ENCODE measurements around the gene NTM.

The NTM gene

GRCh38 chr11:131943295-131943694, 572.9 kb downstream of the NTM start:
- no peak for DNase-seq (ENCODE audit: insufficient read length, low spot score)
- FAIRE-seq, result no peak

DNA sequence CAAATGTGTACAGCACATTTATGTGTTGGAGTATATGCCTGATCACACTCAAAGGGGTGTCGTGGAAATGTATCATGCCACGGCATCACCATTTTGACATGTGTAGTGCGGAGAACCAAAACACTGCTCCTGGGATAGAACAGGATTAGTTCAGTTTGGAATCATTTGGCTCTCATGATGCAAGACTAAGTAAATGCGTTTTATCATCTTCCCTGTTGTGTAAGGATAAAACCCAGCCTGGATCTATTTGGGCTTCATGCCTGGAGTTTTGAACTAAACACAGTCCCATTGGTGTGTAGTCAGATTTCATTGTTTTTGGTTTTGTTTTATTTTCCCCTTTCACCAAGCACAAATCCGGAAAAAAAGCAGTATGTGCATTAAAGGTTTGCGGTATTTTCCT, 574.3 kb downstream of the NTM start:
- no peak for TF ChIP-seq POU2F2 (IDR thresholded peaks at IDR 0.05; ENCODE audit: low read depth, low read length)
- TF ChIP-seq POLR2A (IDR thresholded peaks at IDR 0.05; ENCODE audit: low read depth, low read length), result no peak
- DNase-seq (ENCODE audit: insufficient read length, low spot score) (no peak), FAIRE-seq (no peak)

More at GRCh38 chr11:131943295-131943694, 572.9 kb downstream of the NTM start:
- TF ChIP-seq POLR2A (IDR thresholded peaks at IDR 0.05; ENCODE audit: low read depth, low read length), result no peak
- TF ChIP-seq PAX5 (IDR thresholded peaks at IDR 0.05; ENCODE audit: insufficient read depth, low read length, severe bottlenecking), result no peak
- TF ChIP-seq SPI1 (IDR thresholded peaks at IDR 0.05; ENCODE audit: low read depth, low read length), result no peak
- TF ChIP-seq TAF1 (IDR thresholded peaks at IDR 0.05; ENCODE audit: low read depth, low read length), result no peak
- TF ChIP-seq POLR2AphosphoS5 (IDR thresholded peaks at IDR 0.05; ENCODE audit: low read depth, low read length), result no peak
- no peak for TF ChIP-seq POU2F2 (IDR thresholded peaks at IDR 0.05; ENCODE audit: low read depth, low read length)

GRCh38 chr11:131945706-131946105, 575.3 kb downstream of the NTM start:
- FAIRE-seq (no peak), DNase-seq (ENCODE audit: insufficient read length, low spot score) (no peak)
- TF ChIP-seq SPI1 (IDR thresholded peaks at IDR 0.05; ENCODE audit: low read depth, low read length), result no peak
- TF ChIP-seq TAF1 (IDR thresholded peaks at IDR 0.05; ENCODE audit: low read depth, low read length), result no peak
- no peak for TF ChIP-seq POLR2A (IDR thresholded peaks at IDR 0.05; ENCODE audit: low read depth, low read length)
- no peak for TF ChIP-seq POLR2AphosphoS5 (IDR thresholded peaks at IDR 0.05; ENCODE audit: low read depth, low read length)
- TF ChIP-seq PAX5 (IDR thresholded peaks at IDR 0.05; ENCODE audit: insufficient read depth, low read length, severe bottlenecking), result no peak
- no peak for TF ChIP-seq POU2F2 (IDR thresholded peaks at IDR 0.05; ENCODE audit: low read depth, low read length)

DNA sequence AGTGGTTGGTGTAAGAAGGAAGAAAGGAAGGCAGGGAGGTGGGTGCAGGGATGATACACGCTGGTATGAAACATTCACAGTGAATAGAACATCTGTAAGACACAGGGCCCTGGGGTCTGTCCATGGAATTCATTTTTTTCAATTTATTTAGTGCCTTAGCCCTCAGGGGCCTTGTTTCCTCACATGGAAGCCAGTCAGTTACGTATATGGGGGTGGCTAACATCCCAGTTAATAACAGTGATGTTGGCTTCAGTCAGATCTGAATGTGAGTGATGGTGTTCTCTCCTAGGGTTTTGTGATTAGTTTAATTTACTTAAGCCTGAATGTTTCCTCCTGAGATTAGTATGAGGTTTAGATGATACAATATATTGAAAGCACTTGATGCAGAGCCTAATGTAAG, 577.1 kb downstream of the NTM start:
- TF ChIP-seq POU2F2 (IDR thresholded peaks at IDR 0.05; ENCODE audit: low read depth, low read length) (no peak), POLR2A (IDR thresholded peaks at IDR 0.05; ENCODE audit: low read depth, low read length) (no peak), PAX5 (IDR thresholded peaks at IDR 0.05; ENCODE audit: insufficient read depth, low read length, severe bottlenecking) (no peak), SPI1 (IDR thresholded peaks at IDR 0.05; ENCODE audit: low read depth, low read length) (no peak), POLR2AphosphoS5 (IDR thresholded peaks at IDR 0.05; ENCODE audit: low read depth, low read length) (no peak), TAF1 (IDR thresholded peaks at IDR 0.05; ENCODE audit: low read depth, low read length) (no peak)
- FAIRE-seq (no peak), DNase-seq (ENCODE audit: insufficient read length, low spot score) (no peak)

GRCh38 chr11:131951121-131951520, 580.7 kb downstream of the NTM start:
- FAIRE-seq, result no peak
- no peak for DNase-seq (ENCODE audit: insufficient read length, low spot score)
- TF ChIP-seq TAF1 (IDR thresholded peaks at IDR 0.05; ENCODE audit: low read depth, low read length) (no peak), SPI1 (IDR thresholded peaks at IDR 0.05; ENCODE audit: low read depth, low read length) (no peak), POU2F2 (IDR thresholded peaks at IDR 0.05; ENCODE audit: low read depth, low read length) (no peak)

- TF ChIP-seq POLR2AphosphoS5 (IDR thresholded peaks at IDR 0.05; ENCODE audit: low read depth, low read length) (no peak), TAF1 (IDR thresholded peaks at IDR 0.05; ENCODE audit: low read depth, low read length) (no peak), POLR2A (IDR thresholded peaks at IDR 0.05; ENCODE audit: low read depth, low read length) (no peak), POU2F2 (IDR thresholded peaks at IDR 0.05; ENCODE audit: low read depth, low read length) (no peak), PAX5 (IDR thresholded peaks at IDR 0.05; ENCODE audit: insufficient read depth, low read length, severe bottlenecking) (no peak), SPI1 (IDR thresholded peaks at IDR 0.05; ENCODE audit: low read depth, low read length) (no peak)
- DNase-seq (ENCODE audit: insufficient read length, low spot score) (no peak), FAIRE-seq (no peak)
These were observed 583.7 kb downstream of the NTM start for GRCh38 chr11:131954146-131954545.

- no peak for FAIRE-seq
- no peak for DNase-seq (ENCODE audit: insufficient read length, low spot score)
- TF ChIP-seq POLR2A (IDR thresholded peaks at IDR 0.05; ENCODE audit: low read depth, low read length), result no peak
- no peak for TF ChIP-seq POU2F2 (IDR thresholded peaks at IDR 0.05; ENCODE audit: low read depth, low read length)
- no peak for TF ChIP-seq PAX5 (IDR thresholded peaks at IDR 0.05; ENCODE audit: insufficient read depth, low read length, severe bottlenecking)
- no peak for TF ChIP-seq TAF1 (IDR thresholded peaks at IDR 0.05; ENCODE audit: low read depth, low read length)
These were observed 585.5 kb downstream of the NTM start for GRCh38 chr11:131955904-131956303.

GRCh38 chr11:131957201-131957600, 586.8 kb downstream of the NTM start:
- DNase-seq (ENCODE audit: insufficient read length, low spot score), result no peak
- TF ChIP-seq POLR2AphosphoS5 (IDR thresholded peaks at IDR 0.05; ENCODE audit: low read depth, low read length), result no peak
- TF ChIP-seq TAF1 (IDR thresholded peaks at IDR 0.05; ENCODE audit: low read depth, low read length), result no peak
- no peak for TF ChIP-seq POLR2A (IDR thresholded peaks at IDR 0.05; ENCODE audit: low read depth, low read length)
- no peak for TF ChIP-seq SPI1 (IDR thresholded peaks at IDR 0.05; ENCODE audit: low read depth, low read length)
- no peak for TF ChIP-seq POU2F2 (IDR thresholded peaks at IDR 0.05; ENCODE audit: low read depth, low read length)
- no peak for TF ChIP-seq PAX5 (IDR thresholded peaks at IDR 0.05; ENCODE audit: insufficient read depth, low read length, severe bottlenecking)
- FAIRE-seq, result no peak

GRCh38 chr11:131957875-131958274, 587.5 kb downstream of the NTM start:
- DNase-seq (ENCODE audit: insufficient read length, low spot score) (no peak), FAIRE-seq (no peak)
- TF ChIP-seq TAF1 (IDR thresholded peaks at IDR 0.05; ENCODE audit: low read depth, low read length) (no peak), POLR2A (IDR thresholded peaks at IDR 0.05; ENCODE audit: low read depth, low read length) (no peak), POU2F2 (IDR thresholded peaks at IDR 0.05; ENCODE audit: low read depth, low read length) (no peak), PAX5 (IDR thresholded peaks at IDR 0.05; ENCODE audit: insufficient read depth, low read length, severe bottlenecking) (no peak), SPI1 (IDR thresholded peaks at IDR 0.05; ENCODE audit: low read depth, low read length) (no peak), POLR2AphosphoS5 (IDR thresholded peaks at IDR 0.05; ENCODE audit: low read depth, low read length) (no peak)

DNA sequence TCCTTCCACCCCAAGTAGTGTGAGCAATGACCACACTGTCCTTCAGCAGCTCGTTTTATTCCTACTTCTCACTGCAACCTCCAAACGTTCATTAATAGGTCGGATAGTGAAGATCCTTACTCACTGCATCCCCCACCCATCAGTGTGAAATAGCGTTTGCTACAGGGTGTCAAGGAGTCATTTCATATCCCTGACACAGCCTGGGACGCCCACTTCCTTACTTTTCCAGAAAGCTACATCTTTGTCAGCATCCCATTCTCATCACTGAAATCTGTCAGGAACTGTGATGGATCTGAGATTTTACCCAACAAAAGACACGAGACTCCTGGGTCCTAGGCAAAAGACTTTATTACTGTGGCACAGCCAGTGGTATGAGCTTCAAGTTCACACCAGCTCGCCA, 592.4 kb downstream of the NTM start:
- DNase-seq (ENCODE audit: insufficient read length, low spot score), result no peak
- TF ChIP-seq PAX5 (IDR thresholded peaks at IDR 0.05; ENCODE audit: insufficient read depth, low read length, severe bottlenecking) (no peak), POLR2AphosphoS5 (IDR thresholded peaks at IDR 0.05; ENCODE audit: low read depth, low read length) (no peak), TAF1 (IDR thresholded peaks at IDR 0.05; ENCODE audit: low read depth, low read length) (no peak), SPI1 (IDR thresholded peaks at IDR 0.05; ENCODE audit: low read depth, low read length) (no peak), POLR2A (IDR thresholded peaks at IDR 0.05; ENCODE audit: low read depth, low read length) (no peak), POU2F2 (IDR thresholded peaks at IDR 0.05; ENCODE audit: low read depth, low read length) (no peak)
- no peak for FAIRE-seq

Data from GM12891 (cell line).